Suprapubic skin (tissue), 3 donors: ENCODE data around the gene TCF12.

Experiments used
- POLR2AphosphoS5 ChIP-seq, 3 donors: sonication (generic); formaldehyde crosslinking; IDR thresholded peaks; one replicate each; pipeline ENCODE4 v1.6.1; 2017; ENCODE audit warnings: antibody characterized with exemption in 3 of 3
- TF ChIP-seq, protein P1 (sequence below), 2 donors: fragments of 200-600 bp in 1 of 2; fragments of 450-650 bp in 1 of 2; sonication (generic) in 1 of 2; IDR thresholded peaks; one replicate each; pipeline ENCODE4 v1.5.1; 2016 to 2019; ENCODE audit warnings: antibody characterized with exemption in 2 of 2, mild to moderate bottlenecking in 1 of 2, moderate library complexity in 1 of 2

DNA sequence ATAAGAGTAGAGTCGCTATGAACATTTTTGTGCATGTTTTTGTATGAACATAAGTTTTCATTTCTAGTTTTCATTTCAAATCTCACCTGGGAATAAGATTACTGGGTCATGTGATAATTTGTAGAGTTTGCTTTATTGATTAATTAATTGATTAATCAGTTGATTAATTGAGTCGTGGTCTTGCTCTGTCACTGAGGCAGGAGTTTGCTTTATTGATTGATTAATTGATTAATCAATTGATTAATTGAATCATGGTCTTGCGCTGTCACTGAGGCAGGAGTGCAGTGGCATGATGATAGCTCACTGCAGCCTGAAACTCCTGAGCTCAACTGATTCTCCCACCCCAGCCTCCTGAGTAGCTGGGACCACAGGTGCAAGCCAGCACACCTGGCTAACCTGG lies 111.6 kb downstream of the TCF12 start:
- TF ChIP-seq, protein P1, sequence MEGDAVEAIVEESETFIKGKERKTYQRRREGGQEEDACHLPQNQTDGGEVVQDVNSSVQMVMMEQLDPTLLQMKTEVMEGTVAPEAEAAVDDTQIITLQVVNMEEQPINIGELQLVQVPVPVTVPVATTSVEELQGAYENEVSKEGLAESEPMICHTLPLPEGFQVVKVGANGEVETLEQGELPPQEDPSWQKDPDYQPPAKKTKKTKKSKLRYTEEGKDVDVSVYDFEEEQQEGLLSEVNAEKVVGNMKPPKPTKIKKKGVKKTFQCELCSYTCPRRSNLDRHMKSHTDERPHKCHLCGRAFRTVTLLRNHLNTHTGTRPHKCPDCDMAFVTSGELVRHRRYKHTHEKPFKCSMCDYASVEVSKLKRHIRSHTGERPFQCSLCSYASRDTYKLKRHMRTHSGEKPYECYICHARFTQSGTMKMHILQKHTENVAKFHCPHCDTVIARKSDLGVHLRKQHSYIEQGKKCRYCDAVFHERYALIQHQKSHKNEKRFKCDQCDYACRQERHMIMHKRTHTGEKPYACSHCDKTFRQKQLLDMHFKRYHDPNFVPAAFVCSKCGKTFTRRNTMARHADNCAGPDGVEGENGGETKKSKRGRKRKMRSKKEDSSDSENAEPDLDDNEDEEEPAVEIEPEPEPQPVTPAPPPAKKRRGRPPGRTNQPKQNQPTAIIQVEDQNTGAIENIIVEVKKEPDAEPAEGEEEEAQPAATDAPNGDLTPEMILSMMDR (IDR thresholded peaks at IDR 0.05), result no peak
- TF ChIP-seq POLR2AphosphoS5 (IDR thresholded peaks at IDR 0.05), result no peak
